ENCODE data around the gene PIK3AP1. TPM values are rescaled to one million over a fixed set of nuclear protein-coding genes. Genes with fewer than 3 reads are reported as not detected.

PIK3AP1 gene
- total and polyA plus RNA-seq, 2 of the 13 experiments (the other 11 are each of a cell fraction or from before 2014, with no cell fraction given), result 3.6 to 13.8 TPM

- TF ChIP-seq TFDP1 (CRISPR knock-in tag; IDR thresholded peaks at IDR 0.05; ENCODE audit: borderline replicate concordance), result no peak
- no peak for TF ChIP-seq ELF1 (CRISPR knock-in tag; IDR thresholded peaks at IDR 0.05)
- TF ChIP-seq ZNF34 (CRISPR knock-in tag; IDR thresholded peaks at IDR 0.05; ENCODE audit: borderline replicate concordance), result no peak
- peak; percentile 22; the same call in 1 of the 2 replicates for TF ChIP-seq TAF1 (CRISPR knock-in tag; IDR thresholded peaks at IDR 0.05)
- TF ChIP-seq BCLAF1 (IDR thresholded peaks at IDR 0.05), result no peak
- no peak for TF ChIP-seq ATF4 (CRISPR knock-in tag; IDR thresholded peaks at IDR 0.05)
- no peak for TF ChIP-seq ZNF343 (CRISPR knock-in tag; IDR thresholded peaks at IDR 0.05)
- TF ChIP-seq ZNF570 (CRISPR knock-in tag; IDR thresholded peaks at IDR 0.05; ENCODE audit: borderline replicate concordance), result no peak
- TF ChIP-seq ZNF776 (CRISPR knock-in tag; IDR thresholded peaks at IDR 0.05), result no peak
- TF ChIP-seq ZNF235 (CRISPR knock-in tag; IDR thresholded peaks at IDR 0.05; ENCODE audit: borderline replicate concordance), result peak; percentile 23; the same call in 1 of the 2 replicates
- TF ChIP-seq SMARCC2 (IDR thresholded peaks at IDR 0.05), result no peak
- no peak for TF ChIP-seq SPEN (CRISPR knock-in tag; IDR thresholded peaks at IDR 0.05; ENCODE audit: low read depth)
- TF ChIP-seq MYNN (CRISPR knock-in tag; IDR thresholded peaks at IDR 0.05; ENCODE audit: low read depth), result no peak
- no peak for TF ChIP-seq ZHX2 (IDR thresholded peaks at IDR 0.05; ENCODE audit: low read depth)
- no peak for TF ChIP-seq ZHX2 (CRISPR knock-in tag; IDR thresholded peaks at IDR 0.05; ENCODE audit: borderline replicate concordance)
- no peak for TF ChIP-seq ZNF572 (CRISPR knock-in tag; IDR thresholded peaks at IDR 0.05)
- no peak for TF ChIP-seq PAWR (CRISPR knock-in tag; IDR thresholded peaks at IDR 0.05; ENCODE audit: borderline replicate concordance)
- TF ChIP-seq SALL2 (CRISPR knock-in tag; IDR thresholded peaks at IDR 0.05), result no peak
Observed at GRCh38 chr10:96676272-96677112, 43.8 kb downstream of the PIK3AP1 start (continued).
